Right lobe of liver (tissue), 6 donors: Measurements from ENCODE around the gene PEMT. TPM values are rescaled to one million over a fixed set of nuclear protein-coding genes. Genes with fewer than 3 reads are reported as not detected.

ENCODE experiments used
- ATAC-seq, 4 donors: fragments of 200-7000 bp; cut with Tn5 transposase; one replicate each; pipeline ENCODE4 v1.9.1; 2020; ENCODE audit warnings: mild to moderate bottlenecking in 4 of 4, moderate library complexity in 4 of 4
- DNase-seq, 3 donors: peaks; one replicate each; pipeline ENCODE4 v3.0.0-alpha.2; 2020
- H3K27ac ChIP-seq, 3 donors: fragments of 200-600 bp; one replicate each; pipeline ENCODE4 v1.8.0; 2022
- H3K27me3 ChIP-seq, 2 donors: fragments of 200-600 bp; one replicate each; pipeline ENCODE4 v1.8.0; 2022
- H3K36me3 ChIP-seq, 4 donors: fragments of 200-600 bp; sonication (generic) in 1 of 4; one replicate each; pipeline versions ENCODE4 v1.5.1 to v1.8.0; 2017 to 2022; ENCODE audit warnings: control low read depth in 1 of 4
- H3K4me1 ChIP-seq, 4 donors: fragments of 200-600 bp; sonication (generic) in 1 of 4; one replicate each; pipeline versions ENCODE4 v1.5.1 to v1.8.0; 2017 to 2022; ENCODE audit warnings: control low read depth in 1 of 4
- H3K4me3 ChIP-seq, 3 donors: fragments of 200-600 bp; one replicate each; pipeline ENCODE4 v1.8.0; 2022
- H3K9me3 ChIP-seq, 4 donors: fragments of 200-600 bp; sonication (generic) in 1 of 4; one replicate each; pipeline versions ENCODE4 v1.5.1 to v1.8.0; 2017 to 2022; ENCODE audit warnings: control low read depth in 1 of 4
- POLR2A ChIP-seq: fragments of 450-650 bp; IDR thresholded peaks from one replicate; pipeline ENCODE4 v1.6.1; 2017; ENCODE audit warnings: antibody characterized with exemption, mild to moderate bottlenecking
- WGBS: methylation state at CpG from one replicate; pipeline ENCODE4 v1.1.6; 2018; ENCODE audit warnings: low coverage, low lambda C conversion rate; ENCODE audit not compliant: insufficient coverage; ENCODE audit errors: missing lambda C conversion rate; 5-methylcytosine and 5-hydroxymethylcytosine counted together
- intact Hi-C, 2 donors: fragments of 100-400 bp; cut with DNase I; formaldehyde crosslinking; loops; one replicate each; pipeline versions ENCODE4 v1.11.2 to v1.14.1; 2022
- total RNA-seq, 6 experiments: library from RNA; depleted of rRNA in 2 of 6; stranded (reverse); fragments of >200 nt in 2 of 6; fragmentation: NEBNext Ultra II Directional in 3 of 6; extraction: Animal tissue kit (Norgen Biotek cat#: 25700) in 3 of 6; gene quantifications; one replicate each; pipeline versions ENCODE4 v1.1.0 to v1.2.4, GENCODE V29; 2016 to 2023
- TF ChIP-seq, protein P1 (sequence below), 4 donors: fragments of 200-600 bp in 3 of 4; fragments of 450-650 bp in 1 of 4; IDR thresholded peaks; one replicate each; pipeline versions ENCODE4 v1.5.1 to v1.8.0; 2016 to 2022; ENCODE audit warnings: antibody characterized with exemption in 4 of 4, mild to moderate bottlenecking in 2 of 4
- donor health status: DM: no; HTN: yes; CAD: no.
- donor health status: DM: no; HTN: no; CAD: no.
- donor health status: DM: no; HTN: no; CAD: no.
- donor health status: DM: no; HTN: yes; CAD: no.
- donor health status: DM: no; HTN: yes; CAD: no.

PEMT gene
- total RNA-seq, 6 experiments from 2014 or later = 92.4 to 184 (median 170) TPM

- peak overlapping the region; percentile 24 to 61 (median 54) for H3K4me3 ChIP-seq
- H3K27ac ChIP-seq = peak overlapping the region; percentile 73 to 94 (median 91)
- H3K9me3 ChIP-seq = no peaks in the 10 kb centered on the region
- no peaks in the 10 kb centered on the region for H3K27me3 ChIP-seq
- peak; percentile 83 to 97 (median 94) for DNase-seq
- peaks cover 0 to 12% (median 0%) of the 10 kb centered on the region in 4 donors for H3K36me3 ChIP-seq
- H3K4me1 ChIP-seq = peaks cover 0 to 38% (median 12%) of the 10 kb centered on the region in 4 donors
- peak; percentile 80 for TF ChIP-seq POLR2A
- TF ChIP-seq, protein P1, sequence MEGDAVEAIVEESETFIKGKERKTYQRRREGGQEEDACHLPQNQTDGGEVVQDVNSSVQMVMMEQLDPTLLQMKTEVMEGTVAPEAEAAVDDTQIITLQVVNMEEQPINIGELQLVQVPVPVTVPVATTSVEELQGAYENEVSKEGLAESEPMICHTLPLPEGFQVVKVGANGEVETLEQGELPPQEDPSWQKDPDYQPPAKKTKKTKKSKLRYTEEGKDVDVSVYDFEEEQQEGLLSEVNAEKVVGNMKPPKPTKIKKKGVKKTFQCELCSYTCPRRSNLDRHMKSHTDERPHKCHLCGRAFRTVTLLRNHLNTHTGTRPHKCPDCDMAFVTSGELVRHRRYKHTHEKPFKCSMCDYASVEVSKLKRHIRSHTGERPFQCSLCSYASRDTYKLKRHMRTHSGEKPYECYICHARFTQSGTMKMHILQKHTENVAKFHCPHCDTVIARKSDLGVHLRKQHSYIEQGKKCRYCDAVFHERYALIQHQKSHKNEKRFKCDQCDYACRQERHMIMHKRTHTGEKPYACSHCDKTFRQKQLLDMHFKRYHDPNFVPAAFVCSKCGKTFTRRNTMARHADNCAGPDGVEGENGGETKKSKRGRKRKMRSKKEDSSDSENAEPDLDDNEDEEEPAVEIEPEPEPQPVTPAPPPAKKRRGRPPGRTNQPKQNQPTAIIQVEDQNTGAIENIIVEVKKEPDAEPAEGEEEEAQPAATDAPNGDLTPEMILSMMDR (IDR thresholded peaks at IDR 0.05) = no peak
- WGBS = 22% methylated on average over 7 of the region's 8 CpGs
- intact Hi-C loops = no loop called here
- ATAC-seq = peak; percentile 79 to 89 (median 84)
These were observed 10.6 kb downstream of the PEMT start for GRCh38 chr17:17580662-17581470.

GRCh38 chr17:17579691-17580090 is 11.8 kb downstream of the PEMT start:
- Histone ChIP-seq H3K4me1 (peaks cover 0 to 38% (median 12%) of the 10 kb centered on the region in 4 donors), H3K36me3 (peaks cover 0 to 15% (median 0%) of the 10 kb centered on the region in 4 donors), H3K27ac (peak overlapping the region; percentile 67 to 94 (median 73)), H3K9me3 (no peaks in the 10 kb centered on the region), H3K4me3 (no peak overlapping the region), H3K27me3 (no peaks in the 10 kb centered on the region)
- TF ChIP-seq POLR2A = no peak
- TF ChIP-seq, protein P1 (IDR thresholded peaks at IDR 0.05) = no peak
- ATAC-seq = peak in 3 of 4 donors; percentile 1 to 8 (median 2)
- intact Hi-C loops = no loop called here
- WGBS = 83% methylated on average over 5 of the region's 8 CpGs
- peak in 2 of 3 donors; percentile 62 to 70 for DNase-seq

GRCh38 chr17:17577373-17577772 is 14.1 kb downstream of the PEMT start:
- Histone ChIP-seq H3K27me3 (no peaks in the 10 kb centered on the region), H3K27ac (no peak overlapping the region), H3K4me1 (peaks cover 0 to 27% (median 9%) of the 10 kb centered on the region in 4 donors), H3K9me3 (no peaks in the 10 kb centered on the region), H3K36me3 (peaks cover 0 to 15% (median 0%) of the 10 kb centered on the region in 4 donors), H3K4me3 (no peak overlapping the region)
- WGBS = 69% methylated on average over 11 of the region's 17 CpGs
- DNase-seq (no peak), ATAC-seq (no peak)
- intact Hi-C loops = no loop called here
- TF ChIP-seq POLR2A = no peak
- TF ChIP-seq, protein P1 (IDR thresholded peaks at IDR 0.05) = no peak

DNA sequence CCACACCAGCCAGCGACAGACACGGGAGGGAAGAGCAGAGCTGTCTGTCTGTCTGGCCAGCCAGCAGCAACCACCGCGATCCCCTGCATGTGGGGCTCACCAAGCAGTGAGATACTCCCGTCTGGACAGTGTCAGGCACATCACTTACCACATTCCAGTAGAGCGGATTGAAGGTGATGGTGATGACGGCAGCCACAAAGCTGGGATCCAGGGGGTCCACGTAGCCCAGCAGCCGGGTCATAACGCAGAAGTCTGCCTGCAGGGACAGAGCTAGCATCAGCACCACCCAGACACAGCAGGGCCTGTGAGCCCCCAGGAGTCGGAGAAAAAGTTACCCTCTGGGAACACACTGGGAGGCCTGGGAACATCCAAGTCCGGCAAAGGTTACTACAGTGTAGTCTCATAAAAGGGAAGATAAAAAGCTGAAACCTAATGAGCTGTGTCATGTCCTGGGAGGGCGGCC is 14.7 kb downstream of the PEMT start:
- 64% methylated on average over 2 of the region's 13 CpGs for WGBS
- Histone ChIP-seq H3K9me3 (no peaks in the 10 kb centered on the region), H3K27me3 (no peaks in the 10 kb centered on the region), H3K4me3 (no peak overlapping the region), H3K36me3 (peaks cover 0 to 15% (median 0%) of the 10 kb centered on the region in 4 donors), H3K4me1 (peaks cover 0 to 27% (median 12%) of the 10 kb centered on the region in 4 donors), H3K27ac (no peak overlapping the region)
- DNase-seq (no peak), ATAC-seq (no peak)
- intact Hi-C loops = no loop called here
- TF ChIP-seq, protein P1 (IDR thresholded peaks at IDR 0.05) = no peak
- no peak for TF ChIP-seq POLR2A
